LNCAP (cell line): ENCODE measurements around the gene PTPRG.

Experiments
- TF ChIP-seq, protein P1 (sequence below): fragments of 450-650 bp; IDR thresholded peaks from 2 replicates; pipeline ENCODE4 v1.5.1; 2017; ENCODE audit warnings: mild to moderate bottlenecking

PTPRG gene

DNA sequence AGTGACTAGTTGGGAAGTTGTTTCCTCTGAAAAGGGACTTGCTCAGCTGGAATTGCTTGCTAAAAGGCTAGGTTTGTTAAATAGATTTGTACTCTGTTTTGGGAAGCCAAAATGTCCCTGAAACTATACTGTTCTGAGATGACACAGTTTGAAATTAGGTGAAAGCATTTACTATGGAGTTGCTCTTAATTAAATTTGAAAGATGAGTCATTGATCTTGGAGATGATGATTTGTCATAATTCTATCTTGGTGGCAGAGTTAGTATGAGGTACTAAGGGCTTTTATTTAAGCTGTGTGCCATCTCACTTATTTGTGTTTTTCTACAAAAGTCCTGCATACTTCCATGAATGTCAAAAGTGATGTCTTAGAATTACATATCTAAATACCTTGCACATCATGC lies 320.9 kb downstream of the PTPRG start:
- TF ChIP-seq, protein P1, sequence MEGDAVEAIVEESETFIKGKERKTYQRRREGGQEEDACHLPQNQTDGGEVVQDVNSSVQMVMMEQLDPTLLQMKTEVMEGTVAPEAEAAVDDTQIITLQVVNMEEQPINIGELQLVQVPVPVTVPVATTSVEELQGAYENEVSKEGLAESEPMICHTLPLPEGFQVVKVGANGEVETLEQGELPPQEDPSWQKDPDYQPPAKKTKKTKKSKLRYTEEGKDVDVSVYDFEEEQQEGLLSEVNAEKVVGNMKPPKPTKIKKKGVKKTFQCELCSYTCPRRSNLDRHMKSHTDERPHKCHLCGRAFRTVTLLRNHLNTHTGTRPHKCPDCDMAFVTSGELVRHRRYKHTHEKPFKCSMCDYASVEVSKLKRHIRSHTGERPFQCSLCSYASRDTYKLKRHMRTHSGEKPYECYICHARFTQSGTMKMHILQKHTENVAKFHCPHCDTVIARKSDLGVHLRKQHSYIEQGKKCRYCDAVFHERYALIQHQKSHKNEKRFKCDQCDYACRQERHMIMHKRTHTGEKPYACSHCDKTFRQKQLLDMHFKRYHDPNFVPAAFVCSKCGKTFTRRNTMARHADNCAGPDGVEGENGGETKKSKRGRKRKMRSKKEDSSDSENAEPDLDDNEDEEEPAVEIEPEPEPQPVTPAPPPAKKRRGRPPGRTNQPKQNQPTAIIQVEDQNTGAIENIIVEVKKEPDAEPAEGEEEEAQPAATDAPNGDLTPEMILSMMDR = no peak

DNA sequence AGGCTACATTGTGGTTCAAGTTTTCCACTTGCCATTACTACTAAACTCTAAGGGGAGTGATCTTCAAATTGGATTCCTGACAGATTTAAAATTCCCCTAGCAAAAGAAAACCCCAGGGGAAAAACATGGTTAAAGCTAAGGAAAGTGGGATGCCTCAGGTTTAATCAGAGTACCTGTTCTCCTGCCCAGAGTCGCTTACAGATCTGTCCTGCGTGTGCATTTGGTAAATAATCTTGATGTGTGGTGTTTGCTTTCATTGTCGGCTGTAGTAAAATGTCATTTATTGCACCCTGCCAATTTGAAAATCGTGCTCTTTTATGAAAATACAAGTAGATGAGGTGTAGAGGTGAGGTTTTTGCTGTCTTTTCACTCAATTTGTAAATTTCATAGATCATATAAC lies 323.4 kb downstream of the PTPRG start:
- TF ChIP-seq, protein P1 = no peak

DNA sequence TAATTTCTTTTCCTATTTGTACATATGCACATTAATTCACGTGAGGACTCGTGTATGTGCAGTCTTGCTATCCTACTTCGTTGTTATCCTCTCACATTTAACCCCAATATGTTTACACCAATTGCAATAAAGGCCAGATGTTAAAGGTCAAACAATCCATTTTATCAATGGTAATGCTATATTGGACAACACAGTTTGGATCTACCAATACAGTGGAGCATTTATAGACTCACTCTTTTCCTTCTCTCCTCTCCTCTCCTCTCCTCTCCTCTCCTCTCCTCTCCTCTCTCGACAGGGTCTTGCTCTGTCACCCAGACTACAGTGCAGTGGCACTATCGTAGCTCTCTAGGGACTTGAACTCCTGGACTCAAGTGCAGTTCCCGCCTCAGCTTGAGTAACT lies 324.0 kb downstream of the PTPRG start:
- TF ChIP-seq, protein P1 = no peak

DNA sequence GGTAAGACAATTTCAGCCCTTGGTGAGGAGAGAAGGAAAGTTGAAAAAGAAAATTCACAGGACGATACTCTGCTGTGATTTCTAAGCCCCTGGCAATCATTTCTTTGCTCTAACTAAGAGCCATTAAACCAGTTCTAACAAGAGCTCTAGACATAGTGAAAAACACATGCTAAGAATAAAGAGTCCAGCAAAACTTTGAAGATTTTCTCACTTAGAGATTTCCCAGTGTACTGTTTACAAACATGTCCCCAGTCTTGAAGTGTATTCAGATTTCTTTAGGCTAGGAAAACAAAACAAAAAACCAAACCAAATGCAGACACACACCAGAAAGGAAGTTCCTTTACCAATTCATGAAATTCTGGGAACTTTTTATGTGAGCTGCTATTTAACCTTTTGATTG lies 325.8 kb downstream of the PTPRG start:
- TF ChIP-seq, protein P1 = no peak

DNA sequence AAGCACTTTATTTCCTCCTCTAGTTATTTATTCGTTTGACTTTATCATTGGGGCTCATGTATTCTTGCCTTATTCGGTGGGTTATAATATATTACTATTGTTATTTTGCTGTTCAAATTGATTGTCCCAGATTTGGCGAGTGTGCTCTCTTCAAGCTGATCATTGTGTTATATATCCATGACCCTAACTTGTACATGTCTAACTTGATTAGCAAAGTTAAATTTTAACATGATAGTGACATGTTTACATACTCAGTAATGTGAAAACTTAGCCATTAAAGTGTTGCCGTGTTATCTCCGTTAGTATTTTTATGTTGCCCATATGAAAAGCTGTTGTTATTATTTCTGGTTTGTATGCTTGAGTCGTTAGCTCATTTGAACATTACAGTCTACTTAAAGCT lies 327.9 kb downstream of the PTPRG start:
- TF ChIP-seq, protein P1 = no peak

DNA sequence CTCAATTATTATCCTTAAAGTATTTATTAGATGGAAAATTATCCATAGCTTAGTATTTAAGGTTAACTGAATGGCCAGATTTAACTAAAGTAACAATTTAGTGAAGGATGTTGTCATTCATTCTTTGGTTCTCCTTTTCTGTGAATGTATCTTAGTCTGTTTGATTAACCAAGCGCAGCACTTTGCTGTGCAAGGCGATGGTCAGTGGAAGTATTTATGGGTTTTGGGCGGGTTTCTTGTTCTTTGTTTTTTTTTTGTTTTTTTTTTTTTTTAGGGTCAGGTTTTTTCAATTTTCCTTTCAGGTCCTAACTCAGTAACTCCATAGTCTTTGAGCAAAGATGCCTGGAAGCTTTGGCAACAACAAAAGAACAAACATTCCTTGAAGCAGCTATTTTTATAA lies 328.8 kb downstream of the PTPRG start:
- TF ChIP-seq, protein P1 = no peak

DNA sequence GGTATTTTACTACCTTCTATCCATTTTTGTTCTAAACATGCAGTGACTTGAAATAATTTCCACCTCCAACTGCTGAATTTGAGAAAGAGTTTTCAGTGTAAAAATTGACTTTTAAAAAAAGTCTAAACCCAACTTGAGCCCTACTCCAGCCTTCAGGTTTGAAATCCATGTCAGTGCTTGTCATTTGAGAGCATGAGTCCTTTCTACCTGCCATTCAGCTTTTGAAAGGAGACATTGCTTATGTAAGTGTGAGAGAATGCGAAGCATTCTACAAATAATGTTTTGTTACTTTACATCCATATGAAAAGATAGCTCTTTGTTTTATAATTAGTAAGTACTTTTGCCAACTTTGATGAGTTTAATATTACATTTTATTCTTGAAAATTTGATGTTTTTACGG lies 329.2 kb downstream of the PTPRG start:
- TF ChIP-seq, protein P1 = no peak

DNA sequence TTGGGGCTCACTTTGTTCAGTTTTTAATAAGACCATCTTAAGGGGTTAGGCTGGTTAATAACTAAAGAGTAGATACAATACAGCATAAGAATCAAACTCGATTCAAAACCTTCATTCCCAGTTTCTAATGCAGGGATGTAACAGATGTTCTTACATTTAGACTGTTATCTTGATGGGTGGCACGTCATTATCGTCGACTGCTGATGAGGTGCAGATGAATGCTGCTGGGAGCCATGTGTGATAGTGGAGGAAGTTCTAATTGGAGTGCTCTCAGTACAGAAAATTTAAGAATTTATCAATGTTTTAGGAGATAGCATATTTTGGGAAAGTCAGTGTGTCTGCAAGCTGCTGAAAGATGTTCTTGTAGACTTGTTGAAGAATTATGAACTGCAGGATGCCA lies 331.5 kb downstream of the PTPRG start:
- TF ChIP-seq, protein P1 = no peak
